HepG2 (cell line): ENCODE measurements around the gene AMER3. TPM values are rescaled to one million over a fixed set of nuclear protein-coding genes. Genes with fewer than 3 reads are reported as not detected.

ENCODE experiments used
- polyA plus RNA-seq, 8 experiments: library from polyadenylated mRNA; depleted of rRNA in 3 of 8; stranded (reverse) in 7 of 8; unstranded in 1 of 8; fragments of >200 nt; fragmentation: Illumina TruSeq in 4 of 8; extraction: Trizol in 4 of 8; gene quantifications; 2 replicates each; pipeline versions ENCODE4 v1.2.1 to v1.2.3, GENCODE V29; 2011 to 2016; ENCODE audit warnings: low read depth in 4 of 8, missing spikeins in 1 of 8, mixed read lengths in 1 of 8; ENCODE audit not compliant: insufficient read depth in 1 of 8
- total RNA-seq, 5 experiments: library from RNA; depleted of rRNA; stranded (reverse); fragments of >200 nt; fragmentation: Illumina TruSeq; extraction: Trizol; gene quantifications; 2 replicates each; pipeline ENCODE4 v1.2.3, GENCODE V29; 2016; ENCODE audit warnings: low read depth in 1 of 5

Gene AMER3
- total and polyA plus RNA-seq, 2 of the 13 experiments (the other 11 are each of a cell fraction or from before 2014, with no cell fraction given): not detected

Other genes starting within 250 kb of the AMER3 start
- gene POTEI, start 246.2 kb upstream of the AMER3 start, total RNA-seq (2016; rRNA removed; fragmentation: Illumina TruSeq; extraction: Trizol): 0.48 and 1.5 TPM in 2 replicates
- 0.29 and 0.33 TPM in 2 replicates for gene POTEI, start 246.2 kb upstream of the AMER3 start, polyA plus RNA-seq (2011; rRNA removed)
- not detected in 2 replicates for gene CFC1B, start 234.3 kb upstream of the AMER3 start, total RNA-seq (2016; rRNA removed; fragmentation: Illumina TruSeq; extraction: Trizol)
- gene CFC1B, start 234.3 kb upstream of the AMER3 start, polyA plus RNA-seq (2011; rRNA removed): not detected in 2 replicates
- gene CFC1, start 156.0 kb upstream of the AMER3 start, total RNA-seq (2016; rRNA removed; fragmentation: Illumina TruSeq; extraction: Trizol): not detected in 2 replicates
- gene CFC1, start 156.0 kb upstream of the AMER3 start, polyA plus RNA-seq (2011; rRNA removed): not detected in 2 replicates
- gene POTEJ, start 144.1 kb upstream of the AMER3 start, total RNA-seq (2016; rRNA removed; fragmentation: Illumina TruSeq; extraction: Trizol): 0.04 TPM in 1 of 2 replicates, not detected in the other
- not detected in 2 replicates for gene POTEJ, start 144.1 kb upstream of the AMER3 start, polyA plus RNA-seq (2011; rRNA removed)
- not detected in 2 replicates for gene GPR148, start 26.5 kb upstream of the AMER3 start, total RNA-seq (2016; rRNA removed; fragmentation: Illumina TruSeq; extraction: Trizol)
- gene GPR148, start 26.5 kb upstream of the AMER3 start, polyA plus RNA-seq (2011; rRNA removed): not detected in 2 replicates
- 0.11 TPM in 1 of 2 replicates, not detected in the other for gene ARHGEF4, start 81.4 kb downstream of the AMER3 start, total RNA-seq (2016; rRNA removed; fragmentation: Illumina TruSeq; extraction: Trizol)
- gene ARHGEF4, start 81.4 kb downstream of the AMER3 start, polyA plus RNA-seq (2011; rRNA removed): 0.08 and 0.13 TPM in 2 replicates